ENCODE measurements around the gene FMN2. TPM values are rescaled to one million over a fixed set of nuclear protein-coding genes. Genes with fewer than 3 reads are reported as not detected.

The FMN2 gene
- total RNA-seq, 1 experiment from 2014 or later, result 0.59 TPM

DNA sequence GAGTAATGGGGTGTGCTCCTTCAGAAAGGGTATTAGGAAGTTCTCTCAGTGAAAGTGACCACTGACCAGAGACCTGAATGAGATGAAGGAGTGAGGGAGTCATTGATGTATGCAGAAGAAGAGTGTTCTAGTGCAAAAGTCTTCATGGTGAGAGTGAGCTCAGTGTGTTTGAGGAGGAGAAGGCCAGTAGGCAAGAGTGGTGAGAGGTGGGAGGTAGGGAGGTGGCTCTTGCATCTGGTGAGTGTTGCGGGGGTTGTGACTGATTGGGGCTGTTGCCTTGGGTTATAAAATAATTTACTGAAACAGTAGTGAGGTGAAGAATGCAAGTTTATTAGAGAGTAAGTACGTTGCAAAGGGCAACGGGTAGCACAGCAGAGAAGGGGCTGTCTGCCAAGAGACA, 26.2 kb downstream of the FMN2 start:
- no peak overlapping the region for H3K4me3 Mint-ChIP-seq
- Histone ChIP-seq H3K9me3 (ENCODE audit: control insufficient read depth, low read depth, low read length) (no peaks in the 10 kb centered on the region), H3K4ac (ENCODE audit: low read depth, low read length) (no peak overlapping the region), H3K23ac (ENCODE audit: insufficient read length, low read depth, low read length) (no peak overlapping the region), H4K5ac (ENCODE audit: insufficient read length, low read depth, low read length) (no peak overlapping the region), H2AFZ (ENCODE audit: low read length) (no peak overlapping the region), H3K27me3 (ENCODE audit: insufficient read depth, low read length) (no peaks in the 10 kb centered on the region), H2BK20ac (ENCODE audit: low read depth, low read length, poor library complexity, severe bottlenecking) (no peak overlapping the region), H2BK12ac (ENCODE audit: insufficient read length, low read depth, low read length) (no peak overlapping the region), H3K9ac (ENCODE audit: extremely low read depth, insufficient read length, low read length) (no peak overlapping the region), H3K23me2 (ENCODE audit: insufficient read length, low read depth, low read length, poor library complexity, severe bottlenecking) (no peaks in the 10 kb centered on the region), H3K18ac (ENCODE audit: insufficient read length, low read depth, low read length) (no peak overlapping the region), H3K4me2 (ENCODE audit: insufficient read depth, insufficient read length, low read length) (no peak overlapping the region), H4K91ac (ENCODE audit: insufficient read length, low read depth, low read length) (no peak overlapping the region), H4K8ac (replicated peaks; ENCODE audit: insufficient read length, low read depth, low read length) (no peak overlapping the region), H3K79me2 (ENCODE audit: insufficient read depth, low read length) (no peaks in the 10 kb centered on the region), H3K14ac (ENCODE audit: insufficient read depth, low read length) (no peak overlapping the region), H4K20me1 (ENCODE audit: control insufficient read depth, insufficient read depth, insufficient read length) (no peaks in the 10 kb centered on the region), H3T11ph (ENCODE audit: low read length) (no peak overlapping the region), H2BK120ac (ENCODE audit: low read depth, low read length, poor library complexity, severe bottlenecking) (no peak overlapping the region), H2AK5ac (ENCODE audit: insufficient read length, low read length) (no peak overlapping the region), H3K27ac (ENCODE audit: insufficient read length, low read depth, low read length) (no peak overlapping the region), H2BK15ac (ENCODE audit: low read depth, low read length) (no peak overlapping the region), H2BK5ac (ENCODE audit: insufficient read length, low read length) (no peak overlapping the region), H3K56ac (ENCODE audit: insufficient read length, low read depth, low read length) (no peak overlapping the region), H3K79me1 (ENCODE audit: insufficient read depth, low read depth, low read length, poor library complexity, severe bottlenecking) (no peaks in the 10 kb centered on the region), H3K4me1 (ENCODE audit: insufficient read depth, low read length) (peaks cover 8% of the 10 kb centered on the region; the same call in 1 of the 2 replicates)
- peaks cover 5 to 7% of the 10 kb centered on the region in 2 experiments; a peak in 3 of 4 replicates for H3K4me1 Mint-ChIP-seq
- no peaks in the 10 kb centered on the region for H3K36me3 Mint-ChIP-seq (ENCODE audit: insufficient read depth in 1 of 3, low read depth in 3 of 3)
- H3K27me3 Mint-ChIP-seq (ENCODE audit: low read depth), result no peaks in the 10 kb centered on the region
- TF ChIP-seq, protein P1, sequence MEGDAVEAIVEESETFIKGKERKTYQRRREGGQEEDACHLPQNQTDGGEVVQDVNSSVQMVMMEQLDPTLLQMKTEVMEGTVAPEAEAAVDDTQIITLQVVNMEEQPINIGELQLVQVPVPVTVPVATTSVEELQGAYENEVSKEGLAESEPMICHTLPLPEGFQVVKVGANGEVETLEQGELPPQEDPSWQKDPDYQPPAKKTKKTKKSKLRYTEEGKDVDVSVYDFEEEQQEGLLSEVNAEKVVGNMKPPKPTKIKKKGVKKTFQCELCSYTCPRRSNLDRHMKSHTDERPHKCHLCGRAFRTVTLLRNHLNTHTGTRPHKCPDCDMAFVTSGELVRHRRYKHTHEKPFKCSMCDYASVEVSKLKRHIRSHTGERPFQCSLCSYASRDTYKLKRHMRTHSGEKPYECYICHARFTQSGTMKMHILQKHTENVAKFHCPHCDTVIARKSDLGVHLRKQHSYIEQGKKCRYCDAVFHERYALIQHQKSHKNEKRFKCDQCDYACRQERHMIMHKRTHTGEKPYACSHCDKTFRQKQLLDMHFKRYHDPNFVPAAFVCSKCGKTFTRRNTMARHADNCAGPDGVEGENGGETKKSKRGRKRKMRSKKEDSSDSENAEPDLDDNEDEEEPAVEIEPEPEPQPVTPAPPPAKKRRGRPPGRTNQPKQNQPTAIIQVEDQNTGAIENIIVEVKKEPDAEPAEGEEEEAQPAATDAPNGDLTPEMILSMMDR (conservative IDR thresholded peaks at IDR 0.05), result no peak
- WGBS (ENCODE audit: extremely low coverage, insufficient read length, low lambda C conversion rate), result no CpG with 5 or more reads among the region's 3 CpGs
- no peak overlapping the region for H3K27ac Mint-ChIP-seq
- no peak for DNase-seq
- H3K9me3 Mint-ChIP-seq, result no peaks in the 10 kb centered on the region
